ENCODE data around the gene DKK3. TPM values are rescaled to one million over a fixed set of nuclear protein-coding genes. Genes with fewer than 3 reads are reported as not detected.

DKK3 gene
- polyA plus RNA-seq, 2 of the 4 experiments (the other 2 are of a cell fraction), result 18.4 to 20.8 TPM

GRCh38 chr11:11968511-11969280 is 39.7 kb downstream of the DKK3 start:
- H3K9me3 ChIP-seq, result no peaks in the 10 kb centered on the region
- no peak overlapping the region for H3K4me3 ChIP-seq
- no peaks in the 10 kb centered on the region for H3K4me1 ChIP-seq
- TF ChIP-seq HOXA7 (CRISPR knock-in tag; IDR thresholded peaks at IDR 0.05) (no peak), REST (IDR thresholded peaks at IDR 0.05) (no peak), CEBPB (IDR thresholded peaks at IDR 0.05) (no peak), CBX8 (IDR thresholded peaks at IDR 0.05) (no peak), EHMT2 (IDR thresholded peaks at IDR 0.05; ENCODE audit: low read depth) (no peak)
- no peak for FAIRE-seq
- ChIA-PET CTCF (interaction anchor here (2.2 to 8.8 kb wide), 3 partner anchors 10 to 170 kb away, joined by 11 to 98 read pairs (median 22); no protein-coding TSS in a partner anchor), POLR2A (no interaction called here)
- DNase-seq (ENCODE audit: low read depth in 1 of 2, low spot score in 1 of 2), result no peak
- 86% methylated on average over 9 of the region's 11 CpGs for WGBS (ENCODE audit: missing lambda C conversion rate)
- no peak for ATAC-seq
- H3K27ac ChIP-seq, result peak overlapping the region in 1 of 2 experiments; percentile 13; a peak in 1 of 6 replicates
- no peak overlapping the region for H3K4me2 ChIP-seq

- POLR2A ChIA-PET, result no interaction called here
- Histone ChIP-seq H3K9me3 (no peaks in the 10 kb centered on the region), H3K4me2 (no peak overlapping the region), H3K4me1 (no peaks in the 10 kb centered on the region), H3K4me3 (no peak overlapping the region), H3K27ac (no peak overlapping the region)
- no peak for TF ChIP-seq FOXS1 (CRISPR knock-in tag; IDR thresholded peaks at IDR 0.05)
- TF ChIP-seq PHF8 (IDR thresholded peaks at IDR 0.05; ENCODE audit: borderline replicate concordance, low read depth), result no peak
- TF ChIP-seq ZNF302 (CRISPR knock-in tag; IDR thresholded peaks at IDR 0.05), result no peak
- no peak for TF ChIP-seq NPAS2 (CRISPR knock-in tag; IDR thresholded peaks at IDR 0.05; ENCODE audit: borderline replicate concordance)
- no peak for TF ChIP-seq USF2 (IDR thresholded peaks at IDR 0.05)
- no peak for TF ChIP-seq TP53 (CRISPR knock-in tag; IDR thresholded peaks at IDR 0.05)
- no peak for TF ChIP-seq RCOR1 (IDR thresholded peaks at IDR 0.05; ENCODE audit: low read depth, low read length)
- no peak for TF ChIP-seq ZSCAN20 (CRISPR knock-in tag; IDR thresholded peaks at IDR 0.05)
- no peak for TF ChIP-seq MYC (IDR thresholded peaks at IDR 0.05; ENCODE audit: borderline replicate concordance, low read length)
- TF ChIP-seq FOSB (CRISPR knock-in tag; IDR thresholded peaks at IDR 0.05), result no peak
- TF ChIP-seq CHD2 (IDR thresholded peaks at IDR 0.05; ENCODE audit: low read length, partially characterized antibody), result no peak
- no peak for TF ChIP-seq HES2 (IDR thresholded peaks at IDR 0.05)
- TF ChIP-seq POLR2AphosphoS2 (conservative IDR thresholded peaks at IDR 0.05; ENCODE audit: low read length), result no peak
- no peak for TF ChIP-seq TFCP2L1 (CRISPR knock-in tag; IDR thresholded peaks at IDR 0.05)
- TF ChIP-seq POLR2A (IDR thresholded peaks at IDR 0.05; ENCODE audit: low read length), result no peak
- CTCF ChIA-PET, result interaction anchor here (1.0 to 8.8 kb wide), 15 partner anchors 11 to 314 kb away, joined by 3 to 98 read pairs (median 8); no protein-coding TSS in a partner anchor
- FAIRE-seq (no peak), ATAC-seq (no peak), DNase-seq (ENCODE audit: low read depth in 1 of 2, low spot score in 1 of 2) (no peak)
- WGBS (ENCODE audit: missing lambda C conversion rate), result 87% methylated on average over 9 of the region's 11 CpGs
Observed at GRCh38 chr11:11967669-11968510, 40.5 kb downstream of the DKK3 start.

Data from A549 (cell line).